ENCODE data around the gene CLEC4M.

DNA sequence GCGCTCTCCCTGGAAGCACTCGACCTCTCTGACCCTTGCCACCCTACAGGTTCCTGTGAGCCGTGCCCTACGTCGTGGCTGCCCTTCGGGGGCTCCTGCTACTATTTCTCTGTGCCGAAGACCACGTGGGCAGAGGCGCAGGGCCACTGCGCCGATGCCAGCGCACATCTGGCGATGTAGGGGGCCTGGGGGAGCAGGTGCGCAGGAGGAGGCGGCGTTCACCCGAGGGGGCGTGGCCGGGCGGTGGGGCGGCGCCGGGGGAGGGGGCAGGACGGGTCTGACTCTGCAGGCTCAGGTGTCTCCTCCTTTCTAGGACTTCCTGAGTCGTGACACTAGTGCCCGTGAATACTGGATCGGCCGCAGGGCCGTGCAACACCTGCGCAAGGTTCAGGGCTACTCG, 26.4 kb downstream of the CLEC4M start:
- TF ChIP-seq POLR2A (IDR thresholded peaks at IDR 0.05; ENCODE audit: low read length): no peak
- TF ChIP-seq GATA1 (IDR thresholded peaks at IDR 0.05; ENCODE audit: low read depth, low read length): no peak

Data from erythroblast (primary cell).